Measurements from ENCODE around the gene TSHZ1. TPM values are rescaled to one million over a fixed set of nuclear protein-coding genes. Genes with fewer than 3 reads are reported as not detected.
A peak's percentile ranks its signal among the peaks of the same experiment; 100 is the strongest.

TSHZ1 gene
- total and polyA plus RNA-seq, 4 experiments from 2014 or later: 0.84 to 32.0 (median 18.3) TPM

GRCh38 chr18:75335511-75335910 is 124.9 kb downstream of the TSHZ1 start:
- no peaks in the 10 kb centered on the region for H3K36me3 ChIP-seq (ENCODE audit: insufficient read depth, low read length)
- no peaks in the 10 kb centered on the region for H3K9me3 ChIP-seq (ENCODE audit: control insufficient read depth in 1 of 2, low read length in 2 of 2)
- no peak overlapping the region for H3K27ac ChIP-seq (ENCODE audit: low read depth, low read length)
- H3K4me3 ChIP-seq (ENCODE audit: low read length in 2 of 2): no peak overlapping the region
- DNase-seq: no peak
- Mint-ChIP-seq H3K4me3 (no peak overlapping the region), H3K27ac (peak overlapping the region in 1 of 7 donors; percentile 21), H3K36me3 (no peaks in the 10 kb centered on the region), H3K9me3 (no peaks in the 10 kb centered on the region), H3K4me1 (no peaks in the 10 kb centered on the region), H3K27me3 (peaks cover 0 to 1% of the 10 kb centered on the region in 2 donors)
- no peaks in the 10 kb centered on the region for H3K4me1 ChIP-seq (ENCODE audit: insufficient read depth, low read length)
- POLR2A ChIA-PET (ENCODE audit: partially characterized antibody): no interaction called here
- CTCF ChIA-PET (ENCODE audit: partially characterized antibody): interaction anchor here (0.6 to 0.7 kb wide), 2 partner anchors 163 to 455 kb away, joined by 3 read pairs; no protein-coding TSS in a partner anchor
- intact Hi-C loops (cut with micrococcal nuclease): no loop called here
- H3K27me3 ChIP-seq (ENCODE audit: insufficient read depth, low read length): no peaks in the 10 kb centered on the region

- no peaks in the 10 kb centered on the region for H3K4me1 ChIP-seq (ENCODE audit: insufficient read depth, low read length)
- ChIA-PET POLR2A (ENCODE audit: partially characterized antibody) (no interaction called here), CTCF (ENCODE audit: partially characterized antibody) (no interaction called here)
- no peaks in the 10 kb centered on the region for H3K27me3 Mint-ChIP-seq
- no peak overlapping the region for H3K27ac Mint-ChIP-seq
- H3K4me3 Mint-ChIP-seq: no peak overlapping the region
- no peaks in the 10 kb centered on the region for H3K9me3 ChIP-seq (ENCODE audit: control insufficient read depth in 1 of 2, low read length in 2 of 2)
- intact Hi-C loops (cut with micrococcal nuclease): no loop called here
- peak in 1 of 5 donors; percentile 0 for DNase-seq
- no peaks in the 10 kb centered on the region for H3K36me3 Mint-ChIP-seq
- no peaks in the 10 kb centered on the region for H3K4me1 Mint-ChIP-seq
- no peaks in the 10 kb centered on the region for H3K9me3 Mint-ChIP-seq
- H3K27me3 ChIP-seq (ENCODE audit: insufficient read depth, low read length): no peaks in the 10 kb centered on the region
- no peaks in the 10 kb centered on the region for H3K36me3 ChIP-seq (ENCODE audit: insufficient read depth, low read length)
- H3K4me3 ChIP-seq (ENCODE audit: low read length in 2 of 2): no peak overlapping the region
- no peak overlapping the region for H3K27ac ChIP-seq (ENCODE audit: low read depth, low read length)
These were observed 126.2 kb downstream of the TSHZ1 start for GRCh38 chr18:75336767-75337166.

GRCh38 chr18:75337348-75337747 is 126.8 kb downstream of the TSHZ1 start:
- Mint-ChIP-seq H3K4me1 (no peaks in the 10 kb centered on the region), H3K36me3 (no peaks in the 10 kb centered on the region), H3K4me3 (no peak overlapping the region), H3K9me3 (no peaks in the 10 kb centered on the region), H3K27ac (no peak overlapping the region), H3K27me3 (no peaks in the 10 kb centered on the region)
- Histone ChIP-seq H3K9me3 (ENCODE audit: control insufficient read depth in 1 of 2, low read length in 2 of 2) (no peaks in the 10 kb centered on the region), H3K27ac (ENCODE audit: low read depth, low read length) (no peak overlapping the region), H3K36me3 (ENCODE audit: insufficient read depth, low read length) (no peaks in the 10 kb centered on the region), H3K4me3 (ENCODE audit: low read length in 2 of 2) (no peak overlapping the region), H3K27me3 (ENCODE audit: insufficient read depth, low read length) (no peaks in the 10 kb centered on the region), H3K4me1 (ENCODE audit: insufficient read depth, low read length) (no peaks in the 10 kb centered on the region)
- CTCF ChIA-PET (ENCODE audit: partially characterized antibody): no interaction called here
- POLR2A ChIA-PET (ENCODE audit: partially characterized antibody): no interaction called here
- intact Hi-C loops (cut with micrococcal nuclease): no loop called here
- no peak for DNase-seq

- Histone ChIP-seq H3K27me3 (ENCODE audit: insufficient read depth, low read length) (no peaks in the 10 kb centered on the region), H3K4me1 (ENCODE audit: insufficient read depth, low read length) (no peaks in the 10 kb centered on the region), H3K36me3 (ENCODE audit: insufficient read depth, low read length) (no peaks in the 10 kb centered on the region), H3K27ac (ENCODE audit: low read depth, low read length) (no peak overlapping the region), H3K9me3 (ENCODE audit: control insufficient read depth in 1 of 2, low read length in 2 of 2) (no peaks in the 10 kb centered on the region), H3K4me3 (ENCODE audit: low read length in 2 of 2) (no peak overlapping the region)
- POLR2A ChIA-PET (ENCODE audit: partially characterized antibody): no interaction called here
- DNase-seq: no peak
- CTCF ChIA-PET (ENCODE audit: partially characterized antibody): no interaction called here
- no peaks in the 10 kb centered on the region for H3K9me3 Mint-ChIP-seq
- H3K27me3 Mint-ChIP-seq: no peaks in the 10 kb centered on the region
- H3K4me3 Mint-ChIP-seq: no peak overlapping the region
- H3K27ac Mint-ChIP-seq: no peak overlapping the region
- no peaks in the 10 kb centered on the region for H3K36me3 Mint-ChIP-seq
- intact Hi-C loops (cut with micrococcal nuclease): no loop called here
- H3K4me1 Mint-ChIP-seq: no peaks in the 10 kb centered on the region
These were observed 128.0 kb downstream of the TSHZ1 start for GRCh38 chr18:75338631-75339030.

Other genes with a start within 250 kb of the TSHZ1 start
- 10 to 100 TPM; 55.9 to 56.7 TPM for gene PTGR3, start 1.7 kb upstream of the TSHZ1 start, total RNA-seq
- 10 to 100 TPM; 21.0 to 29.3 TPM for gene PTGR3, start 1.7 kb upstream of the TSHZ1 start, polyA plus RNA-seq
- gene SMIM21, start 216.9 kb downstream of the TSHZ1 start, total RNA-seq: not detected
- not detected for gene SMIM21, start 216.9 kb downstream of the TSHZ1 start, polyA plus RNA-seq